Loucy (cell line): ENCODE measurements around the gene POLD4.

Source experiments
- EZH2phosphoT487 ChIP-seq: fragments of 200-600 bp; IDR thresholded peaks from 2 replicates; pipeline ENCODE4 v1.6.1; 2018; ENCODE audit warnings: antibody characterized with exemption, mild to moderate bottlenecking, moderate library complexity, borderline replicate concordance
- TF ChIP-seq, protein P1 (sequence below): fragments of 200-600 bp; sonication (generic); conservative IDR thresholded peaks from 2 replicates; pipeline ENCODE4 v1.5.1; 2014; ENCODE audit warnings: mild to moderate bottlenecking, antibody characterized with exemption, low read length

DNA sequence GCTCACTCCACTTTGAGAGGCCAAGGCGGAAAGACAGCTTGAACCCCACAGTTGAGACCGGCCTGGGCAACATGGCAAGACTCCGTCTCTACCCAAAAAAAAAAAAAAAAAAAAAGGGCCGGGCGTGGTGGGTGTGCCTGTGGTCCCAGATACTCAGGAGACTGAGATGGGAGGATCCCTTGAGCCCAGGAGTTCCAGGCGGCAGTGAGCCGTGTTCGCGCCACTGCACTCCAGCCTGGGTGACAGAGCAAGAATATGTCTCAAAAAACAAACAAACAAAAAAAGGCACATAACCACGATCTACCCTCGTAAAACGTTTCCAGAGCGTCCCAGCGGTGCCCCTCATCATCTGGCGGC, 37.6 kb upstream of the POLD4 start:
- TF ChIP-seq, protein P1, sequence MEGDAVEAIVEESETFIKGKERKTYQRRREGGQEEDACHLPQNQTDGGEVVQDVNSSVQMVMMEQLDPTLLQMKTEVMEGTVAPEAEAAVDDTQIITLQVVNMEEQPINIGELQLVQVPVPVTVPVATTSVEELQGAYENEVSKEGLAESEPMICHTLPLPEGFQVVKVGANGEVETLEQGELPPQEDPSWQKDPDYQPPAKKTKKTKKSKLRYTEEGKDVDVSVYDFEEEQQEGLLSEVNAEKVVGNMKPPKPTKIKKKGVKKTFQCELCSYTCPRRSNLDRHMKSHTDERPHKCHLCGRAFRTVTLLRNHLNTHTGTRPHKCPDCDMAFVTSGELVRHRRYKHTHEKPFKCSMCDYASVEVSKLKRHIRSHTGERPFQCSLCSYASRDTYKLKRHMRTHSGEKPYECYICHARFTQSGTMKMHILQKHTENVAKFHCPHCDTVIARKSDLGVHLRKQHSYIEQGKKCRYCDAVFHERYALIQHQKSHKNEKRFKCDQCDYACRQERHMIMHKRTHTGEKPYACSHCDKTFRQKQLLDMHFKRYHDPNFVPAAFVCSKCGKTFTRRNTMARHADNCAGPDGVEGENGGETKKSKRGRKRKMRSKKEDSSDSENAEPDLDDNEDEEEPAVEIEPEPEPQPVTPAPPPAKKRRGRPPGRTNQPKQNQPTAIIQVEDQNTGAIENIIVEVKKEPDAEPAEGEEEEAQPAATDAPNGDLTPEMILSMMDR: no peak
- no peak for TF ChIP-seq EZH2phosphoT487
